ENCODE results near the gene HOMER2.
"Not testable (repeated sequence)": the region's sequence is repeated elsewhere in the genome, so short reads cannot be mapped to it uniquely, and the experiment has no call there.

The HOMER2 gene

GRCh38 chr15:82970078-82970686, 17.7 kb upstream of the HOMER2 start:
- in situ Hi-C loops (cut with HindIII; ENCODE audit: low pct_ligation_motif_present, low pct_unique_long_range_greater_than_20kb, low sequenced_read_pairs) = no loop called here
- DNase-seq = no peak

- no peak for DNase-seq
- in situ Hi-C loops (cut with HindIII; ENCODE audit: low pct_ligation_motif_present, low pct_unique_long_range_greater_than_20kb, low sequenced_read_pairs) = no loop called here
Observed at GRCh38 chr15:82969353-82969752, 16.8 kb upstream of the HOMER2 start.

- in situ Hi-C loops (cut with HindIII; ENCODE audit: low pct_ligation_motif_present, low pct_unique_long_range_greater_than_20kb, low sequenced_read_pairs) = no loop called here
- no peak for DNase-seq
Observed at GRCh38 chr15:82968066-82968465, 15.5 kb upstream of the HOMER2 start.

- in situ Hi-C loops (cut with HindIII; ENCODE audit: low pct_ligation_motif_present, low pct_unique_long_range_greater_than_20kb, low sequenced_read_pairs) = no loop called here
- DNase-seq = no peak
Observed at GRCh38 chr15:82966671-82967071, 14.2 kb upstream of the HOMER2 start.

GRCh38 chr15:82964890-82965289, 12.4 kb upstream of the HOMER2 start:
- in situ Hi-C loops (cut with HindIII; ENCODE audit: low pct_ligation_motif_present, low pct_unique_long_range_greater_than_20kb, low sequenced_read_pairs) = no loop called here
- DNase-seq = no peak

- no peak for DNase-seq
- in situ Hi-C loops (cut with HindIII; ENCODE audit: low pct_ligation_motif_present, low pct_unique_long_range_greater_than_20kb, low sequenced_read_pairs) = no loop called here
Observed at GRCh38 chr15:82963471-82964341, 11.2 kb upstream of the HOMER2 start.

- in situ Hi-C loops (cut with HindIII; ENCODE audit: low pct_ligation_motif_present, low pct_unique_long_range_greater_than_20kb, low sequenced_read_pairs) = no loop called here
- no peak for DNase-seq
Observed at GRCh38 chr15:82960766-82961165, 8.2 kb upstream of the HOMER2 start.

GRCh38 chr15:82959423-82959822, 6.9 kb upstream of the HOMER2 start:
- DNase-seq = no peak
- in situ Hi-C loops (cut with HindIII; ENCODE audit: low pct_ligation_motif_present, low pct_unique_long_range_greater_than_20kb, low sequenced_read_pairs) = no loop called here

- DNase-seq = no peak
- in situ Hi-C loops (cut with HindIII; ENCODE audit: low pct_ligation_motif_present, low pct_unique_long_range_greater_than_20kb, low sequenced_read_pairs) = no loop called here
Observed at GRCh38 chr15:82958638-82959037, 6.1 kb upstream of the HOMER2 start.

GRCh38 chr15:82951472-82952157, 905 bp downstream of the HOMER2 start:
- in situ Hi-C loops (cut with HindIII; ENCODE audit: low pct_ligation_motif_present, low pct_unique_long_range_greater_than_20kb, low sequenced_read_pairs) = no loop called here
- DNase-seq = peak; percentile 19

- in situ Hi-C loops (cut with HindIII; ENCODE audit: low pct_ligation_motif_present, low pct_unique_long_range_greater_than_20kb, low sequenced_read_pairs) = no loop called here
- no peak for DNase-seq
Observed at GRCh38 chr15:82950746-82951370, 1.7 kb downstream of the HOMER2 start.

- no peak for DNase-seq
- in situ Hi-C loops (cut with HindIII; ENCODE audit: low pct_ligation_motif_present, low pct_unique_long_range_greater_than_20kb, low sequenced_read_pairs) = no loop called here
Observed at GRCh38 chr15:82950295-82950694, 2.2 kb downstream of the HOMER2 start.

GRCh38 chr15:82946155-82946701, 6.3 kb downstream of the HOMER2 start:
- no peak for DNase-seq
- in situ Hi-C loops (cut with HindIII; ENCODE audit: low pct_ligation_motif_present, low pct_unique_long_range_greater_than_20kb, low sequenced_read_pairs) = no loop called here

- DNase-seq = no peak
- in situ Hi-C loops (cut with HindIII; ENCODE audit: low pct_ligation_motif_present, low pct_unique_long_range_greater_than_20kb, low sequenced_read_pairs) = no loop called here
Observed at GRCh38 chr15:82945326-82945725, 7.2 kb downstream of the HOMER2 start.

- in situ Hi-C loops (cut with HindIII; ENCODE audit: low pct_ligation_motif_present, low pct_unique_long_range_greater_than_20kb, low sequenced_read_pairs) = no loop called here
- DNase-seq = peak; percentile 92
Observed at GRCh38 chr15:82944821-82945220, 7.7 kb downstream of the HOMER2 start.

GRCh38 chr15:82944056-82944455, 8.5 kb downstream of the HOMER2 start:
- in situ Hi-C loops (cut with HindIII; ENCODE audit: low pct_ligation_motif_present, low pct_unique_long_range_greater_than_20kb, low sequenced_read_pairs) = no loop called here
- DNase-seq = no peak

GRCh38 chr15:82943176-82943575, 9.3 kb downstream of the HOMER2 start:
- in situ Hi-C loops (cut with HindIII; ENCODE audit: low pct_ligation_motif_present, low pct_unique_long_range_greater_than_20kb, low sequenced_read_pairs) = no loop called here
- peak; percentile 31 for DNase-seq

GRCh38 chr15:82942691-82943090, 9.8 kb downstream of the HOMER2 start:
- in situ Hi-C loops (cut with HindIII; ENCODE audit: low pct_ligation_motif_present, low pct_unique_long_range_greater_than_20kb, low sequenced_read_pairs) = no loop called here
- DNase-seq = peak; percentile 76

- in situ Hi-C loops (cut with HindIII; ENCODE audit: low pct_ligation_motif_present, low pct_unique_long_range_greater_than_20kb, low sequenced_read_pairs); DNase-seq: not testable (repeated sequence)
Observed at GRCh38 chr15:82939678-82940077, 12.8 kb downstream of the HOMER2 start.

Measured in ACHN (cell line).